OCI-M1 (cell line): ENCODE measurements around the gene DPP9.
A peak's percentile ranks its signal among the peaks of the same experiment; 100 is the strongest.

Experiments
- DNase-seq: peaks from one replicate; lab custom pipeline; 2025; lab: John Stamatoyannopoulos, UW

DPP9 gene

DNA sequence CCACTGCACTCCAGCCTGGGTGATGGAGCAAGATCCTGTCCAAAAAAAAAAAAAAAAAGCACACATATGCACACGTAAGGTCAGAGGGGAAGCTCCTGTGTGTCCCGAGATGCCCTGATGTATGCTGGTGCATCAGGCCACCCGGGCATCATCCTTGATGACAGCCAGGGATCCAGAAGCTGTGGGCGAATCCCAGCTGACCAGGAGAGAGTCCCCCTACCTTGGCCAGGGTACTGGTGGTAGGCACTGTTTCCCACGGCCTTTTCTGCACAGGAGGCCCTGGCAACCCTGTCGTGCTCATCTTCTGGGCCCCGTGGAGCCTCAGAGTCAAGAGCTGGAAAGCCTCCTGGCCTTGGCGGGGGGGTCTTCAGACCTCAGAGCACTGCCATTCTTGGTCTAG, 67.5 kb downstream of the DPP9 start:
- no peak for DNase-seq

DNA sequence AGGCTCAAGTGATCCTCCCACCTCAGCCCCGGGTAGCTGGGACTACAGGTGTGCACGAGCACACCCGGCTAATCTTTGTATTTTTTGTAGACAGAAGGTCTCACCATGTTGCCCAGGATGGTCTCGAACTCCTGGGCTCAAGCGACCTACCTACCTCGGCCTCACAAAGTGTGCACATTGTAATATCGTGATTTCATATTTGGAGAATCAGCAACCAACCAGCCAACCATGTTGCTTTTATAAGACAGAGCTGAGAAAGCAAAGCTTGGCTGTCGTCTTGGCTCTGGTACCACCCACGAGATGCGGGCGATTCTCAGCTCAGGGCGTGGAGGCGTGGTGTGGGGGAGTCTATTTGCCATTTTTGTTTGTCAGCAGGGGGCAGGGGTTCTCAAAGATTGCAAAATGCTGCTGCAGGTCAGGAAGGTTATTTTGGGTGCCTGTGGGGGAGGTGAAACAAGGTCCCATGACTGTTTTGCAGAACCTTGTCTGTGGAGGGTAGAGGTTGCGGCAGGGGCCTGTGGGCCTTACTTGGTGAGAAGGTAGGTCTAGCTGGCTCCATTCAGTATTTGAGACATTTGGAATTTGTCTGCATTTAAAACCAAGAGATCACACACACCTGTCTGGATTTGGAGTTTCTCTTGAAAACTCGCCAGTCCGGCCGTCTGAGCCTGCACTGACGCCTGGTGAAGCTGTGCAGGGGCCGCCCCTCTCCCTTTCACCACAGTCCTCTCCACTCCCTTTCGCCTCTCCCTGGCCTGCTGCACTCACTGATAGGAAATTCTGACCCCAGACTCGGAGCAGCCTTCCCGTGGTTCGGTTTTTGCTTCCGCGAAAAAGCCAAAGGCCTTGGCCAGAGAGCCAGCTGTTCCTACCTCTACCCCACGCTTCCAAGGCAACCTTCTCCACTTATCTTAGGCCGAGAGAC, 68.9 kb downstream of the DPP9 start:
- DNase-seq, result peak; percentile 60

DNA sequence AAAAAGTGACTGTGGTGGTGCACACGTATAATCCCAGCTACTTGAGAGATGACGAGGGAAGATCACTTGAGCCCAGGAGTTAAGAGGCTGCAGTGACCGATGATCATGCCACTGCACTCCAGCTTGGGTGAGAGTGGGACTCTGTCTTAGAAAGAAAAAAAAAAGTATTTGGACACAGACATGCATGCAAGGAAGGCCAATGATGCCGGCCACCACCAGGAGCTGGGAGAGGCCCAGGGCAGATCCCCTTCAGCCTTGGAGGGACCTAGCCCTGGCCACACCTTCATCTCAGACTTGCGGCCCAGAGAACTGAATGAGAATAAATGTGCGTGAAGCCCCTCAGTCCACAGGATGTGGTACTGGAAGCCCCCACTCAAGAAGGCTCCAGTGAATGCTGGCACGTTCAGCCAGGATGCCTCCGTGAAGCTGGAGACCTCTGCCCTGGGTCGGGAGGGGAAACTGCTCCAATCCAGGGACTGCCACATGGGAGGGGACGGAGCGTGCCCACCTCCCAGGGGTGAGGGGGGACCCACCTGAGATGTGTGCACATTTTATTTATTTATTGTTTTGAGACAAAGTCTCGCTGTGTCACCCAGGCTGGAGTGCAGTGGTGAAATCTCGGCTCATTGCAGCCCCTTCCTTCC, 69.7 kb downstream of the DPP9 start:
- no peak for DNase-seq

DNA sequence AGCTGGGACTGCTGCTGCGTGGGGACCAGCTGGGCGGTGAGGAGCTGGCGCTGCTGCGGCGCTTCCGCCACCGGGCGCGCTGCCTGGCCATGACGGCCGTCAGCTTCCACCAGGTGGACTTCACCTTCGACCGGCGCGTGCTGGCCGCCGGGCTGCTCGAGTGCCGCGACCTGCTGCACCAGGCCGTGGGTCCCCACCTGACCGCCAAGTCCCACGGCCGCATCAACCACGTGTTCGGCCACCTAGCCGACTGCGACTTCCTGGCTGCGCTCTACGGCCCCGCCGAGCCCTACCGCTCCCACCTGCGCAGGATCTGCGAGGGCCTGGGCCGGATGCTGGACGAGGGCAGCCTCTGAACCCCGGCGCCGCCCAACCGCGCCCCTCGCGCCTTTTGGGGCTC, 71.6 kb downstream of the DPP9 start:
- no peak for DNase-seq

GRCh38 chr19:4650159-4650558, 73.5 kb downstream of the DPP9 start:
- no peak for DNase-seq

DNA sequence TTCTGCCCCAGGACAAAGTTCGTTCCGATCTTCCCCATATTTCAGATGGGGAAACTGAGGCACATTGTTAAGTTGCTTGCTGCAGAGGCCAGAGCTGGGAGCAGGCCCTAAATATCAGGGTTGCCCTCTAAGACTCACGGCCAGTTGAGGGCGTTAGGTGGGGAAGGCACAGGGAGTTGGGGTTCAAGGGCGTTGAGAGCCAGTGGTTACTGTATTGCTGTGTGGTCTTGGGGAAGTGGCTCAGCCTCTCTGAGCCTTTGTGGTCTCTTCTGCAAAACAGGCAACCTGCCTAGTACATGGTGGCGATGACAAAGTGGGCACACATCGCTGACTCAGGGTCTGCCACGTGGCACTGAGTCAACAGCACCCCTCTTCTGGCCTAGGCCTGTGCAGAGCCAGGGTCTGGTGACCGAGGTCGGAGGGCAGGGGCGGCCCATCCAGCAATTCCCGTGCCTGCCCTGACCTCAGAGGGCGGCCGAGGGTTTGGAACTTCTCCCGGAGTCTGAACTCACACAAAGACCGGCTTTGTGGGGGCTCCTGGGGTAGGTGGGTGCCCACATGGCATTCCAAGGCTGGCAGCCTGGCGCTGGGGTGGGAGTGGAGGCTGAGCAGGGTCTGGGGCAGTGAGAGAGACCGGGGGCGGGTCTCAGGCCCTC, 74.1 kb downstream of the DPP9 start:
- no peak for DNase-seq

GRCh38 chr19:4647676-4648644, 75.7 kb downstream of the DPP9 start:
- no peak for DNase-seq

GRCh38 chr19:4645718-4646117, 77.9 kb downstream of the DPP9 start:
- DNase-seq, result no peak

GRCh38 chr19:4642625-4643024, 81.0 kb downstream of the DPP9 start:
- DNase-seq, result no peak

GRCh38 chr19:4641132-4641531, 82.5 kb downstream of the DPP9 start:
- DNase-seq, result no peak

DNA sequence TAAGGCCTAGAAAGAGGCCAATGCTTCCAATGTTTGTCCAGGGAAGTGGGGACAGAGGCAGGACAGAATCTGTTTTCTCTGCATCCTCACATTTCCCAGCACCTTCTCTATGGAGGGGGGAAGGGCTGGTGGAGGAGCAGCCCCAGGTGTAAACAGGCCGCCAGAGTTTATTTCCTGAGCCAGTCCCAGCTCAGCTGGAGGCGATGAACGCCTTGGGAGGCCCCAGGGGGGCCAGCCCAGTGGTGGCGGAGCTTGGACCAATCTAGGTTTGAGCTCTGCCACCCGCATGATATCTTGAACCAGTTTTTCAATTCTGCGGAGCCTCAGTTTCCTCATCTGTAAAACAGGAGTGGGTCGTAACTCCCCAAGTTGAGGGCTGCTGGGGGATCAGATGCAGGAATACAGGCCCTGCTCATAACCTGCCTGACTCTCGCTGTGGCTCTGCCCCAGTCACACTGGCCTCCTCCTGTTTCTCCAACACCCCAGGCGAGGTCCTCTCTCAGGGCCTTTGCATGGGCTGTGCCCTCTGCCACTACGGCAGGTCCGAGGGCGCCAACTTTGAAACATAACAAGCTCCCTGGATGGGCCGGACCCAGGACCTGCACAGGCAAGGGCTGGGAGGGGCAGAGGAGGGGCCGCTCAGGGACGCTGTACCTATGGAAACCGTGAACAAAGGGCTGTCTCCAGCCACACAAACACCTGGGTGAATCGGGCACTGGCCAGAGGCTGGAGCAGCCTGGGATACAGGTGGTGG, 83.2 kb downstream of the DPP9 start:
- no peak for DNase-seq

DNA sequence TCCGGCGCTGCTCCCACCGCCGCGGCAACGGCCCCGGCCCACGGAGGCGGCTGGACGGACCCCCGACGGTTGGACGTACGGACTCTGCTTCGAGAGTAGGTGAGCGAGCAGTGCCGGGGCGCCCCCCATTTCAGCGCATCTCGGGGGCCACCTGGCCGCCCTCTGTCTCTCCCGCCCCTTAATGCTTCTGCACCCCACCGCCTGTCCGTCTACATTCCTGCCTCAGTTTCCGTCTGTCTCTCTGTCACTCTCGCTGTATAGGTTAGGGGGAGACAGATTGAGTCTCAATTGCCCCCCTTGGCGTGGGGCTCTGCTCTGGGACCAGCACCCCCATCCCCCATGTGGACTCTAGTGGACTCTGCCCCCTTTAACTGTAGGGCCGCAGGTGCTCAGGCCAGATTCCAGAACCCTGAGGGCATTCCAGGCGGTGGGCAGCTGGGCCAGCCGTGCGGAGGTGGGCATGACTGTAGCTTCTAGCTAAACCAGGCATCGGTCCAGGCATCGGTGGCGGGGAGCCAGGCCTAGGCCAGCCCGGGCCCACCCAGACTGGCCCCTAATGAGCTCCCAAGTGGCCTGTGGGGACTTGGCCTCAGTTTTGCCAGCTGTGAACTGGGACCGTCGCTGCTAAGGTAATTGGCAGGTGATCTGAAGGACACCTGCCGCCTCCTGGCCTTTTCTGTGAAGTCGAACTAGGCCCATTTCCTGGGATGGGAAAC, 84.0 kb downstream of the DPP9 start:
- DNase-seq, result no peak

- peak; percentile 100 for DNase-seq
Observed at GRCh38 chr19:4638828-4639530, 84.7 kb downstream of the DPP9 start, which contains the start of gene TNFAIP8L1. TSS of gene TNFAIP8L1 (plus strand) at chr19:4639516. CDS start at chr19:4651870, 12,354 bp downstream.

GRCh38 chr19:4638317-4638716, 85.3 kb downstream of the DPP9 start:
- DNase-seq, result no peak

DNA sequence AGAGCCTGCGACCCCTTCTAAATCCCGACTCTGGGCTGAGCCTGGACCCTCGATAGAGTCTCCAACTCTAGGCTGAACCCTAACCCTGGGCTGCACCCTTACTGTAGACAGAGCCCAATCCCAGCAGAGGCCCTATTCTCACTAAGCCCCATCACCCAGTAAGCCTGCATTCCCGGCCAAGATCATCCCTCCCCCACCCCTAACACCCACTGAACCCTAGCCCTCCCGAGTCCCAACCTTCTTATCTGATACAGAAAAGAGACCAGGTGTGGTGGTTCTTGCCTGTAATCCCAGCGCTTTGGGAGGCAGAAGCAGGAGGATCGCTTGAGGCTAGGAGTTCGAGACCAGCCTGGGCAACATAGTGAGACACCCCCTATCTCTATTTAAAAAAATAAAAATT, 86.9 kb downstream of the DPP9 start:
- no peak for DNase-seq

- DNase-seq, result peak; percentile 91
Observed at GRCh38 chr19:4636151-4636717, 87.4 kb downstream of the DPP9 start.

GRCh38 chr19:4635754-4636116, 87.9 kb downstream of the DPP9 start:
- no peak for DNase-seq

- peak; percentile 99 for DNase-seq
Observed at GRCh38 chr19:4633140-4633967, 90.3 kb downstream of the DPP9 start.
